HG03439 (cell line): ENCODE results near the gene CCDC91.
"Not testable (repeated sequence)": the region's sequence is repeated elsewhere in the genome, so short reads cannot be mapped to it uniquely, and the experiment has no call there.

Source experiments
- ATAC-seq: cut with Tn5 transposase; IDR thresholded peaks from one replicate; pipeline ENCODE4 v1.9.1; 2021; ENCODE audit warnings: mild to moderate bottlenecking, moderate library complexity; ENCODE audit not compliant: unreplicated experiment

Gene CCDC91

GRCh38 chr12:28180786-28181185 is 9.5 kb upstream of the CCDC91 start:
- no peak for ATAC-seq

- no peak for ATAC-seq
These were observed 5.9 kb upstream of the CCDC91 start for GRCh38 chr12:28184375-28184774.

- ATAC-seq, result no peak
These were observed 3.8 kb upstream of the CCDC91 start for GRCh38 chr12:28186500-28186899.

GRCh38 chr12:28189784-28190320 is 404 bp upstream of the CCDC91 start:
- ATAC-seq, result no peak

- ATAC-seq, result peak; percentile 7
These were observed 1.1 kb downstream of the CCDC91 start for GRCh38 chr12:28191051-28192048.

GRCh38 chr12:28192125-28192524 is 1.9 kb downstream of the CCDC91 start:
- ATAC-seq, result no peak

- ATAC-seq, result not testable (repeated sequence)
These were observed 4.4 kb downstream of the CCDC91 start for GRCh38 chr12:28194621-28195020.

GRCh38 chr12:28201136-28201535 is 10.9 kb downstream of the CCDC91 start:
- not testable (repeated sequence) for ATAC-seq

- no peak for ATAC-seq
These were observed 12.3 kb downstream of the CCDC91 start for GRCh38 chr12:28202374-28203130.

- ATAC-seq, result no peak
These were observed 19.5 kb downstream of the CCDC91 start for GRCh38 chr12:28209782-28210181.

- no peak for ATAC-seq
These were observed 21.9 kb downstream of the CCDC91 start for GRCh38 chr12:28212182-28212581.

- no peak for ATAC-seq
These were observed 24.8 kb downstream of the CCDC91 start for GRCh38 chr12:28215021-28215420.

GRCh38 chr12:28216016-28216415 is 25.8 kb downstream of the CCDC91 start:
- ATAC-seq, result no peak

- no peak for ATAC-seq
These were observed 27.5 kb downstream of the CCDC91 start for GRCh38 chr12:28217805-28218204.

- no peak for ATAC-seq
These were observed 28.6 kb downstream of the CCDC91 start for GRCh38 chr12:28218875-28219274.

GRCh38 chr12:28219827-28220226 is 29.6 kb downstream of the CCDC91 start:
- ATAC-seq, result no peak

- no peak for ATAC-seq
These were observed 31.9 kb downstream of the CCDC91 start for GRCh38 chr12:28222081-28222700.

- ATAC-seq, result peak; percentile 92
These were observed 32.8 kb downstream of the CCDC91 start for GRCh38 chr12:28223025-28223554.

GRCh38 chr12:28223858-28224257 is 33.6 kb downstream of the CCDC91 start:
- ATAC-seq, result no peak

- no peak for ATAC-seq
These were observed 36.4 kb downstream of the CCDC91 start for GRCh38 chr12:28226705-28227104.

GRCh38 chr12:28227251-28227650 is 37.0 kb downstream of the CCDC91 start:
- no peak for ATAC-seq
